ENCODE data around the gene SLBP. TPM values are rescaled to one million over a fixed set of nuclear protein-coding genes. Genes with fewer than 3 reads are reported as not detected.

Gene SLBP
- 45.7 and 65.0 TPM in 2 replicates for total RNA-seq

DNA sequence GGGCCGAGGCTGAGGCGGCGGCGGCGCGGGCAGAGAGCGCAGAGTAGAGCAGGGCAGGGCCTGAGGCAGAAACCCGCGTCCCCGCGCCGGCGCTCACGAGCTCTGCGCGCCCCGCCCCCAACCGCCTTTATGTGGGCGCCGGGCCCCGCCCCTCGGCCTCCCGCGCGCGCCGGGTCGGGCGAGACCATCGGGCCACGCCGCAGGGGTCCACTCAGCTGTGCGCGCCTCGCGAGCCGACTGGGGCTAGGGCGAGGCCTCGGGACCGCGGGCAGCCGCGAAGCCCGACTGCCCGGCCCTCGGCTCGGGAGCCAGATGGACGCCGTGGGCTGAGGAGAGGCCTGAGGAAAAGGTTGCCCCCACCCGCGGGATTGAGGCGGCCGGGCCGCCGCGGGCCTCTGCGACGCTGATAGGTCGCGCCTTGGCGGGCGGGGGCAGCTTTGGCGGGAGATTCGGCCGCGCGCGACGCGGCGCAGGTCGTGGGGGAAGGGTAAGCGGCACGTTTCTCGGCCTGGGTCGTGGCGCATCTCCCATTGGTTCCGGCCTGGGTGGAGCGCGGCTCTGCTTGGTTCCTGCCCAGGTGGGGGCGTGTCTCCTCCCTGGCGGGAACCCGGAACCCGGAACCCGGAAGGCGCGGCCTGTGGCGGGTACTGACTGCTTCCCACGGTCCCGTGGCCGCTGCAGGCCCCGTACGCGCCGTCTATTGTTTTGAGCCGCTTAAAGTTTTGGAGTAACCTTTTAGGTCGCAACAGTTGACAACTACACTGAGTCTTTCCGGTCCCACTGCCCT lies at the start of gene SLBP:
Gene SLBP (minus strand): TSS at position 104 of the 787 bp plus-strand sequence. CDS start 131 bp downstream, outside the sequence.

DNA sequence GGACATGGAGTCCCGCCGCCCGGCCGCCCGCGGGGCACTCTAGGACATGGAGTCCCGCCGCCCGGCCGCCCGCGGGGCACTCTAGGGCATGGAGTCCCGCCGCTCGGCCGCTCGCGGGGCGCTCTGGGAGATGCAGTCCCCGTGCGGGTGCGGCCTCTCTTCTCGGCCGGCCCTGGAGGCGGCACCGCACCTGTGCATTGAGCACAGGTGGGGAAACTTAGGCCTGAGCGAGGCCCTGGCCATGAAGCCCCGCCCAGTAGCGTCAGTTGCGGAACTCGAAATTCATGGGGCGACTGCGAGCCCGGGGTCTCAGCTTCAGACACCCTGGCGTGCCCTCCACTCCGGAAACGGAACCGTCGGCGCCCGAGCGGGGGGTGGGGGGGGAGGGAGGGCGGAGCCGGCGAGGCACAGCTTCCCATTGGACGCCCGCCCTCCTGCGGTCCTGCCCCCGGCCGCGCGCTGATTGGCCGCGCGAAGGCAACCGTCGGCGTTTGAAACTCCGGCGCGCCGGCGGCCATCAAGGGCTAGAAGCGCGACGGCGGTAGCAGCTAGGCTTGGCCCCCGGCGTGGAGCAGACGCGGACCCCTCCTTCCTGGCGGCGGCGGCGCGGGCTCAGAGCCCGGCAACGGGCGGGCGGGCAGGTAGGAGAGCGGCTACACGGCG lies 9.0 kb upstream of the SLBP start, which contains the start of the genes TACC3 and TMEM129:
Gene TACC3 (plus strand): TSS at position 519 of the 663 bp plus-strand sequence. CDS start 1,901 bp downstream, outside the sequence.
Gene TMEM129 (minus strand): TSS at position 321 of the 663 bp plus-strand sequence. CDS start 486 bp downstream, outside the sequence.

DNA sequence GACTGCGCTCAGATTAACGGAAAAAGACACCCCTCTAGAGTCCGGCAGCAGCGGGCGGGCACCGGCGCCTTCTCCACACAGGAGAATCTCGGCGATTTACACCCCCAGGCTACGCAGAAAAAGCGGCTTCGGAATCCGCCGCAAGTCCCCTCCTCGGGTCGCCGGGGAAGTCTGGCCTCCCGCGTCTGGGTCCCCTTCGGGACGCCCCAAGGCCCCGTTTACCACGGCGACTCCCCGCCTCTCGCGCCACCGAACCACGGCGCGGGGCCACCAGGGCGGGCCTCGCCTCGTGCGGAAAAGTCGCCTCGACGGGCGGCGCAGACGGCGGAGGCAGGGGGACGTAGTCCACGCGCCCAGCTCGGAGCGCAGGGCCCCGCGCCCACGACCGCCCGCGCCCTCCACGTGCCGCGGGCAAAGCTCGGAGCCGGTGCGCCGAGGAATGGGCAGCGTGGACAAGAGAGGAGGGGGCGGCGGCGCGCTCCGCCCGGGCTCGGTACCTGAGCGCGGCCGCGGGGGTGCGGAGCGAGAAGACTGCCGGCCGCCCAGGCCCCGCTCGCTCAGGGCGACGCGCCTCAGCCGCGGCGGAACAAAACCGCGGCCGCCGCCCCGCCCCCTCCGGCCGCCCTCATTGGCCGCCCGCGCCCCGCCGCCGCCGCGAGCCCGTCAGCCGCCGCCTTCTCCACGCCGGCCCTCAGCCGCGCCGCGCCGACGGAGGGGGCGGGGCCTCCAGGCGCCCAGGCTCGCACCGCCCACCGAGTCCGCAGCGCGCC lies 28.2 kb downstream of the SLBP start, which contains the start of gene FAM53A:
Gene FAM53A (minus strand): TSS at position 578 of the 770 bp plus-strand sequence. CDS start 15,572 bp downstream, outside the sequence.

Small RNAs within 50 kb of the gene (small RNA-seq; reads per million reads assigned to genes)
- gene RF00019 (ENCODE audit: low replicate concordance), result not detected

Other genes with a start within 250 kb of the SLBP start
- 1.7 and 4.8 TPM in 2 replicates for gene FAM53A, start 28.0 kb downstream of the SLBP start, total RNA-seq
- 28.6 and 36.8 TPM in 2 replicates for gene TMEM129, start 9.0 kb upstream of the SLBP start, total RNA-seq
- gene TACC3, start 9.2 kb upstream of the SLBP start, total RNA-seq, result 4.8 and 37.7 TPM in 2 replicates
- 0.29 and 0.44 TPM in 2 replicates for gene FGFR3, start 81.0 kb upstream of the SLBP start, total RNA-seq
- gene LETM1, start 143.8 kb upstream of the SLBP start, total RNA-seq, result 77.3 and 98.4 TPM in 2 replicates
- gene NSD2, start 159.1 kb upstream of the SLBP start, total RNA-seq, result 60.6 and 116 TPM in 2 replicates

Measured in placental pericyte (primary cell).